Measurements from ENCODE around the gene TFAP2A.

DNA sequence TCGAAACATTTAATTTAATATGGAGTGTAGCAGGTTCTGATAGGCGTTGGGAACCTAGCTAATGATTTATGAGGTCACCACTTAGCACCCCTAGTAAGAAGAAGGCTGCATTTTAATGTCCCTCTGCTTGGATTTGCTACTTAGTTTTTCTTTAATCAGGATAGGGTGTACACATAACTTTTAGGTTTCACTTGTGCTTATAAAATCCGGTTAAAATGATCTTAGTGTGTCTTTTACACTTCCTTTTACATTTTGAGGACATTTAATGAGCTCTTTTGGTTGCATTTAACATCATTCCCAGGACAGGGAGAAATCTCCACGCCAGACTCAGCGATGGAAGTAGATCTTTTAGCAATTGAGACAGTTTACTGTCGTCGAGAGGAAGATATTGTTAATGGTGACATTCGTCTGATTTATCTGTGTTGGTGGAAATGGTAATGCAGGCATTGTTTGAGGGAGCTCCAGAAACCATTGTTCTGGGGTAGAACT, 5.6 kb downstream of the TFAP2A start:
- TF ChIP-seq, protein P1, sequence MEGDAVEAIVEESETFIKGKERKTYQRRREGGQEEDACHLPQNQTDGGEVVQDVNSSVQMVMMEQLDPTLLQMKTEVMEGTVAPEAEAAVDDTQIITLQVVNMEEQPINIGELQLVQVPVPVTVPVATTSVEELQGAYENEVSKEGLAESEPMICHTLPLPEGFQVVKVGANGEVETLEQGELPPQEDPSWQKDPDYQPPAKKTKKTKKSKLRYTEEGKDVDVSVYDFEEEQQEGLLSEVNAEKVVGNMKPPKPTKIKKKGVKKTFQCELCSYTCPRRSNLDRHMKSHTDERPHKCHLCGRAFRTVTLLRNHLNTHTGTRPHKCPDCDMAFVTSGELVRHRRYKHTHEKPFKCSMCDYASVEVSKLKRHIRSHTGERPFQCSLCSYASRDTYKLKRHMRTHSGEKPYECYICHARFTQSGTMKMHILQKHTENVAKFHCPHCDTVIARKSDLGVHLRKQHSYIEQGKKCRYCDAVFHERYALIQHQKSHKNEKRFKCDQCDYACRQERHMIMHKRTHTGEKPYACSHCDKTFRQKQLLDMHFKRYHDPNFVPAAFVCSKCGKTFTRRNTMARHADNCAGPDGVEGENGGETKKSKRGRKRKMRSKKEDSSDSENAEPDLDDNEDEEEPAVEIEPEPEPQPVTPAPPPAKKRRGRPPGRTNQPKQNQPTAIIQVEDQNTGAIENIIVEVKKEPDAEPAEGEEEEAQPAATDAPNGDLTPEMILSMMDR (conservative IDR thresholded peaks at IDR 0.05): no peak
- no peak for TF ChIP-seq ZFX (IDR thresholded peaks at IDR 0.05)
